Fibroblast of skin of left quadriceps (primary cell): Measurements from ENCODE around the gene KCNJ6.

ENCODE experiments used
- DNase-seq, 2 experiments: peaks; one replicate each; pipeline ENCODE4 v3.0.0-alpha.2; 2013; ENCODE audit warnings: low read depth in 2 of 2

Gene KCNJ6

DNA sequence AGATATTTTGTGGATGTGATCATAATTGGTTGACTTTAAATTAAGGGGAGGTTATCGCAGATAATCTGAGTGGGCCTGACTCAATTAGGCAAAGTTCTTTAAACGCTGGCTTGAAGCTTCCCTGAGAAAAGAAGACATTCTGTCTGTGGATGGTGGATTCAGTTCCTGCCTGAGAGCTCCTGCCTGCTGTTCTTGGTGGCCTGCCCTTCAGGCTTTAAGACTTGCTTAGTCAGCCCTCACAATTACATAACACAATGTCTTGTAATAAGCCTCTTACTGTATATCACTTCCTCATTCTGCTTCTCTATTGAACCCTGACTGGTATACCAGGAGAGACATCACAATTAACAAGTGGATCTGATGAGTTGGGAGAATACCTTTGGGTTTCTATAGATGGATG lies 50.2 kb downstream of the KCNJ6 start:
- DNase-seq, result no peak

DNA sequence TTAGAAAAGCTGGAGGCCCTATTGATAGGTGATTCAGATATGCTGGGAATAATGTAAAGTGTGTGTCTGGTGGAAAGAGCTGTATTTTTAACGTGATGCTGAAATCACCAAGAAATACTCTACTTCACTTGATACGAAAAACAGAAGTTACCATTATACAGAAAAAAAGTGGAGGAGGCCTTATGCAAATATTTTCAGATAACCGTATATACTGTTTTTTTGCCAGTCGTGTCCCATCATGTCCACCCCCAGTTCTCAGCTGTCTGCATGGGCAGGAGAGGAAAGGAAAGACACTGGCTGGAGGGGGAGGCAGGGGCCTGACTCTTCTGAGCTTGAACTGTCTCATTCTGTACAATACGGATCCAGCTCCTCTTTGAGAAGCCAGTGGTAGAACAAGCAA lies 51.1 kb downstream of the KCNJ6 start:
- no peak for DNase-seq

DNA sequence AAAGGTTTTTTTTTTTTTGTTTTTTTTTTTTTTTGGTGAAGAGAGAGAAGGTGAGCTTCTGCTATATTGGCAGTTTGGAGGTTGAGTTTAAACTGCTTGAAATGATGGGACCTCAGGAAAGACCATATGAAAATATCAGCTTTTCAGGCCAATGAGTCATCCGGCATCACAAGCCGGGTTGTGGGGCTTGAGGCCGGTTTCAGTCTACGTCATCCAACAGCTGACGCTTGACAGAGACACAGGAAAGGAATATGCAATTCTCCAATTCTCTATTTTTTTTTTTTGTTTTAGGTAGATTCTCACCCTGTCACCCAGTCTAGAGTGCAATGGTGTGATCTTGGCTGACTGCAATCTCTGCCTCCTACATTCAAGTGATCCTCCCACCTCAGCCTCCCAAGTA lies 52.4 kb downstream of the KCNJ6 start:
- DNase-seq, result no peak

DNA sequence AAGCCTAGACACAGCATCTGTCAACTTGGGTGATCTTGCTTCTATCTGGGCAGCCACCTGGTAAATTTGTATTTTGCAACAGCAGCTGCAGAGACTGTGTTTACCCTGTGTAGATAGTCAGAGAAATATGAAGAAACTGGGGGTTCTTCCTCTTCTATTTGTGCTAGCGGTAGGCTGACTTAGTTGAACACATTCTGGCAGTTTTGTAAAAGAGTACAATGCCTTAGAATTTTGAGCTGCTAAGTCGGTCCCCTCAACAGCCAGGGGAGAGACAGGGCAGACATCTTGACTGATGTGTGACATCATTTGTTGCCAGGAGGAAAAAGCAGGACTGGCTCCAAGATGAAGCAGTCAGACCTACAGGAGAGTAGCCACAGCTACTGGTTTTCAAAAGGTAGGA lies 53.7 kb downstream of the KCNJ6 start:
- no peak for DNase-seq

DNA sequence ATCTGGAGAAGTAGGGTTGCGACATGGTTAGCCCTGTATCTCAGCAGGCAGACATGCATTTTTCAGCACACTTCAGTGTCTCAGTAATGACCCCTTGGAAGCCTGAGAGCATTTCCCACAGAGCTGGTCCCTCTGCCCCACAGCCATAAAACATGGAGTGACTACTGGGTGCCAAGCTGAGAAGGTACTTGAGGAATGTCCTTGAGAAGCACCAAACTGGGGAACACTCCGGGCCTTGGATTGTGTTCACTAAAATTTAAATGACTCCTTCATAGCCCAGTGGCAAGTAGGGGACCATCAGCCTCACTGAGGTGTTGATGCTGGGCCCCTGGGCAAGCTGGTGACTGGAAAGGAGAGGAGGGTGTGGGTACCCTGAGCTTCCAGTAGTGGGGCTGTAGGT lies 54.7 kb downstream of the KCNJ6 start:
- DNase-seq, result no peak

DNA sequence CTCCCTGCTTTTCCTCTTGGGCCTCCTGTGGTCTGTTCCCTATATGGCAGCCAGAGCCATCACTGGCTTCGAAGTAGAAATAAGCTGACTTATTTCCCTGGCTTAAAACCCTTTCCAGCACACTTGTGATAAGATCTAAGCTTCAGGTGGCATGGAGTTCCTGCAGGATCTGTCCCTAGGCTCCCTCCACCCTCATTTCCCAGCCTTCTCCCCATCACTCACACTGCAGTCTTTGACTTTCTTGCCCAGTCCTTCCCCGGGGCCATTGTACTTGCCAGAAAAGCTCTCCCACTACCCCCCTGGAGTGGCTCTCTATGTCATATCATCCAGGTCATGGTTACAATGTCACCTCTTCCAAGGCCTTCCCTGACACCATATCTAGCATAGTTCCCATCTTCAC lies 55.8 kb downstream of the KCNJ6 start:
- DNase-seq, result no peak

DNA sequence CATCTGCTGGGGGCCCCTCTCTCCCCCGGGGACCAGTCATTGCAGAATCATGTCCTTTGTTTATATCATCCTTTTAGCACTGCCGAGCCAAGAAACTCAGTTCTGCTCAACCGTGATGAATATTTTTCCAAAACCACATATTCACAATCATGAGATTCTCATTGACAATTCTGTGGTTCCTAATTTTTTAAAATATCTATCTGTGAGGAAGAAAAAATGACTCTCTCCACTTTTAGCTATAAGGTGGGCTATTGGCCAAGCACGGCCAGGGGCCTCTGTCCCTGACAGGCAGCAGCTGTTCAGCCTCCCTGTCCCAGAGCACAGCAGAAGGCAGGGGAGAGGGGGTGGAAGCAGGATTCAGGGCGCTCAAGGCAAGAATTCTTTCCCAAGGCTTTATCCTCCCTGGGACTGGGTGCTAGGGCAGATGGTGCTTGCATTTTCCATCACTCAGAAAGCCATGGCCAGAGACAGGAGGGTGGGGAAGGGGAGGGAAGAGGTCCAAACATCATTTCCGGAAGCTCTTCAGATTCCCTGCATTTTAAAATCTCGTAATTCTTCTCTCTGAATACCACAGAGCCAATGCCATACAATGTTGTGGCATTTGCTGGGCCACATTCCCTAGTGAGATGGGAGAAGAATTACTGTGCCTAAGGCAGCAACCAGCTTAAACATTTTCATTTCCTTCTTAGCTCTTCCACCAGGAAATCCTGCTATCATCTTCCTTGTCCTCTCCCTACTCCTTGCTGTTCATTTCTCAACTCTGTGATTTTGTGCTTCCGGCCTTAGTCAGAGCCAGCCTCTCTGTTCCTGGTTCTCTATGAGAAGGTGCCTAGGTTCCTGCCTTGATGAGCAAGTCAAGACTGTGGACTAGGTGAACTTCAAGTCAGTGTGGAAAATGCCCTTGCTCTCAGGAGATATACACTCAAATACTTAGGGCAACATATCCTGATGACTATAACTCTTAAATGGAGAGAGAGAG lies 60.3 kb downstream of the KCNJ6 start:
- DNase-seq, result peak; percentile 62 to 69

DNA sequence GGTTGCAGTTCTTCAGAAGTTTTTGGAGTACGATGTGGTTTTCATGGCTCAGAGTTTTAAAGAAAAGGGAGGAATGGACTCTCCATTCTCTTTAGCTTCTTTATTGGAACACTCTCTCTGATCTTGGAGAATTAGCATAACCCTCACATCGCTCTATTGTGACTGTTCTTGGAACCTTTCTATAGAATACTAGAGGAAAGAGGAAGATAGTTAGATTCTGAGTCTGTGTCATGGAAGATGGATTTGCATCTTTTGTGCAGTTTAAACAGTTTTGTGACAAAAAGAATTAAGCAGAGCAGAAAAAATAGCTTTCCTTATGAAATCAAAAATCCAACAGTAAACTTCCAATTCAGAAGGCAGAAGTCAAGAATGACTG lies 61.0 kb downstream of the KCNJ6 start:
- no peak for DNase-seq

DNA sequence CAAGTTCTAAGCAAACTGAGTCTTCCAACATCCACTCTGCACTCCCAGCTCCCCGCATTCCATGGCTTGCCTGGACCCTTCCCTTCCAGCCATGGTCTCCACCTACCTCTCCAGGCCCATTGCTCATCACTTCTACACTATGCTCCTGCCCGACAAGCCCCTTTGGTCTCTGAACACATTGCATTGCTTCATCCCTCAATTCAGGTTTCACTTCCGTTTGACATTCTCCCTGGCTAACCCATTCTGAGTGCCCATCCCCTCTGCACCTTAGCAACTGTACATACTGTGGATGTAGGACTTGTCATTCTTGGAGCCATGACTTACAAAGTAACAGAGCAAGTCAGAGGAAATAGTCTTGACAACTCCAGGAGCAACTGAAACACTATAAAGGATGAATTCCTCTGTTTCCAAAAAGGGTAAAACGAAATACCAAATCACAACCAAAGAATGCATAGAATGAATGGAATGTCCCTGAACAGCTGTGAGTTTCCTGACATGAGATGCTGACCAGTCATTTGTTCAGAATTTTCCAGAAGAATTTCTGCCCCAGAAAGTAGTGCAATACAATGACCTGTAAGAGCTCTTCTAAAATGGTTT lies 66.7 kb downstream of the KCNJ6 start:
- DNase-seq, result peak; percentile 71 to 72

DNA sequence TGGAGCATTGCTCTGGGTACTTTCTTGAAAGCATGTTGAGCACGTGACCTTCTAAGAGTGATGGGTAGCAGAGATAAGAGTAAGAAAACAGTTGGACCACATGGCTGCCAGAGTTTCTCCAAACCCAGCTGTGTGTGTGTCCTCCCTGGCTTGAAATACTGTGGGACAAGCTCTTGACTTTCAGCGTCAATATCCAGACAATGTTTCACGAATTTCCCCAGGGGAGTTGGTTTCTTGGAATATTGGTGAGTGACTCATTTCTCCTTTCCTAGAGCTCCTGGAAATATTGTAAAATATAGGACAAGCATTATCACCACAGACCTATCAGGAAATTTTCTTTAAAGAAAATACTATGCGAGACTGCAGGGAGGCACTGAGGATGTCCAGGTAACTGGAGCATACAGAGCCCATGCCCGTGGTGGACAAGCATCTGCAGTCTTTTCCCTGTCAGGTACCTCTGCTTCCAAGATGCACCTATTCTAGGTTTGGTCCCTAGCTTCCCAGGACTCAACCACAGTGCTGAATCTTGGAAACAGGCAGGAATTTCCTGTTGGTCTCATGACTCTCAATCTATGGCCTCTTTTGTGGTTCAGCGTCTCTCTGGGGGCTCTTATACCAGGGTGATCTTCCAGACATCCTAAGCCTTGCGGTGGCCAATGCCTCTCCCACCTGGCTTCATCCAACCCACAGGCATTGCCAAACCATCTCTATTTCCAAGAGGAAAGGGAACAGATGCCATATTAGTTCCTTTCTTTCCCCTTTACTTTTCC lies 67.4 kb downstream of the KCNJ6 start:
- DNase-seq, result peak; percentile 64 to 71

DNA sequence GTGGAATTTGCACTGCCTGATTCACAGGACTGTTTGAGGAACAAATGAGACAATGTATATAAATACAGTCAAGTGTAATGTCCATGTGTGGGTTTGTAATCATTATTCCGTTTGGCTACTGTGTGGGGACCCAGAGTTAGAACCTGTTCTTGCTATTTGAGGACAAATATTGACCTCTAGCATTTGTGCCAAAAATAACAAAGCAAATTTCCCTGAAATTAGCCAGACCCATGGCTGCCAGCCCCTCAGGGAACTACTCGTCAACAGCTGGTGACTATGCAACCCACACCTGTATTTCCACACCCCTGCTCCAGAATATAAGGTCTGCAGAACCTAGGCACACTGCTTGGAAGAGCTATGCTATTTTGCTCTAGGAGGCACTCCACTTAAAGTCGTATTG lies 70.7 kb downstream of the KCNJ6 start:
- no peak for DNase-seq

DNA sequence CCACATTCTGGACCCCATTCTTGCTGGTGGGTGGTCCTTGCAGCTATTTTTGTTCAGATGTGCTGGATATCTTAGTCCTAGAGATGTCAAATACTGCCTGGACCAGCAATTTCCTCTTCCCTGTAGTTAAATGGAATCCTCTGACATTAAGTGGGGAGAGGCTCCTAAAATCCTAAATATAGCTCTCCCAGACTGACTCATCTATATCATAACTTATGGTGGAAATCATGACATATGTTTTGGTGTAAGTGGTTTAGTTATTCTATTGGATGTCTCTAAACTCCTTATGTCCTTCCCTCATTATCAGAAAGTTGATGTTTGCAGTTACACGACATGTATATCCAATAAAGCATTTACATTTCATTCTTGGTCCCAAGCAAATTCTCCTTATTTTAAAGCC lies 73.1 kb downstream of the KCNJ6 start:
- DNase-seq, result peak in 1 of 2 experiments; percentile 36

DNA sequence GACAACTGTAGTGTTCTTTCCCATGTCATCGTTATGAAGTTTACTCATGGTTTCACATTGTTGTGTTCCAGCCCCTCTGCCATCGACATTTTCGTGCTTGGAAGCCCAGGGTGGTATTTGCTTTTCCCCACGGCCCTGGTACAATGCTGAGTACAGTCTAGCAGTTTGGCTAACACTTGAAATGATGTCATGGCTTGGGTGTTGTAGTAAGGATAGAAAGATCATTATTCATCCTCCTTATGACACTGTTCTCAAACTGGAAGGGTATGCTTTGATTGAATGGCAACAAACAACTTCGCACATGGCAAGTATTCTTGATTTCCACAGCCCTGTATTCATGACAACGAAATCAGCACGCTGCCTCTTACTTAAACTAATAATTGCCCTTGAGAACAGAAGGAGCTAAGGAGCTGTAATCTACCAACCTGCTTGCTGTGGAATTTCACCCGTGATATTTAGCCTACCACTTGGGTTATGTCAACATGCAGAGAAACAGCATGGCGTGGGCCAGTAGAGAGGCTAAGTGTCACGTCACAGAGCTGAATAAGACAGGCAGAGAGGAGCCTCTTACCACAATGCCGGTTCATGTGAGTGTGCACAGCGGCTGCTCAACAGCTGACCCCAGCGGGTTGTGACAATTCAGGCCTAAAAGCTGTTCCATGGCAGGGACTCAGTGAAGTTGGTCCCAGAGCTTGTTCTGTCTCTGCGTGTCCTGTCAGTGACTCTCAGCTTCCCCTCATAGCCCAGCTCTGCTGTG lies 73.9 kb downstream of the KCNJ6 start:
- DNase-seq, result no peak

DNA sequence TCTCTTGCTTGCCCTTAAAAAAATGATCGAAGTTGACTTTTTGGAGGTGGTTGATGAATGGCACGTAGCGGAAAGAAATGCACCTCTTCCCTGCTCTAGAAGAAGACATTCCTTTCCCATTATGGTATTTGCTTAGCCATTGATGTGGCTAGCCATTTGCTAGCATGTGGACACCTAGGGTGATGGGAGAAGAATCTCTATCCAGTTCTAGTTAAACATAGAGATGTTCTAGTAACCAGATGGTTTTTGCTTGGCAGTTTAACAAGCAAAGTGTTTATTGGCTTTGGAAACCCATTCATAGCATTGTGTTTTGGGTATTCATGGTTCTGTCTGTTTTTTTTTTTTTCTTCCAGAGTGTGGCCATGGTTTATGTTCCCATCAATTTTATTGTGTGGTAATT lies 78.9 kb downstream of the KCNJ6 start:
- DNase-seq, result no peak

DNA sequence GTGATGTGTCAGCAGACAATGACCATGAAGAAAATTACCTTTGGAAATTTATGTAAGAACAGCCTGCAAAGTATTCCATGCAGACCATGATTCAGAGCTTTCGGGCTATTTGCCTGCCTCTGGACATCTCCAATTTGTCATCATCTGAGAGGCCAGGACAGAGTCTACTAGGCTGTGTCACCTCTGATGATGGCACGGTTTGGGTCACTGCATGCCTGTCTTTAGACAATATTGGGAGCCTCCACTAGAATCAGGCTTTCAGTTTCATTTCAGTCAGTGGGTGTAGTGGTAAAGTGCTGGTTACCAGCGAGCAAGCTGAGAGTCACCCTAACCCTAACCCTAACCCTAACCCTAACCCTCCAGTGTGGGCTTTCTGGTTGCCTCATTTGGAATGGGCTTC lies 80.8 kb downstream of the KCNJ6 start:
- DNase-seq, result no peak

DNA sequence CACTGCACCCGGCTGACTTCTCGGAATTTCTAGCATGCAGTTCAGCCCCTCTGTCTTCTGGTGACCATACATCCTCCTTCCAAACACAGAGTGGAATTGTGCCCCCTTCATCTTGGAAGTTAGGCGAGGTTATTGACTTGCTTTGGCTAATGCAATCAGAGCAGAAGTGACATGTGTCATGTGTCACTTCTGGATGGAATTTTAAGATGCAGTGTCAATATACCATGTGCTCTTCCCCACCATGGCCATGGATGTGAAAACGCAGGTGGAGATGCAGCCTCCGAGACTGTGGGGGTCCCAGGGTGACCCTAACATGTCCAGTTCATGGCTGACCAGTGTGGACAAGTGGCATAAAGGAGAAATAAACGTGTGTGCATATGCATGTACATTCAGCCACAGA lies 83.0 kb downstream of the KCNJ6 start:
- DNase-seq, result no peak

DNA sequence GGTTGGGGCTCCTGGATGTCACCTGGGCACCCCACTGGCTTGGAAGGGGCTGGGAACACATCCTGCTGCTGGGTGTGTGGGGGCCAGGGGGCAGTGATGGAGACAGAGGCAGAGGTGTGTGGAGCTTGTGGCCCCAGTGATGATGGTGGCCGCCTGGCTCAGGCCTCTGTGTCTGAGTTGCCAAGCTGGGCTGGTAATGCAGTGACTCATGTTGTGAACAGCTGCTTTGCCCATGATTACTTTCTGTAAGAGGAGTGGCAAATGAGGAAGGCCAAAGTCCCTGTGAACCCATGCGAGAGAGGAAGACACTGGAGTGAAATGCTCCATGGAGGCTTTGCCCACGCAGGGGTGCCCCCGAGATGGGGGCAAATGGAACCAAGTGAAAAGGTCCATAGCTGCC lies 86.8 kb downstream of the KCNJ6 start:
- no peak for DNase-seq

DNA sequence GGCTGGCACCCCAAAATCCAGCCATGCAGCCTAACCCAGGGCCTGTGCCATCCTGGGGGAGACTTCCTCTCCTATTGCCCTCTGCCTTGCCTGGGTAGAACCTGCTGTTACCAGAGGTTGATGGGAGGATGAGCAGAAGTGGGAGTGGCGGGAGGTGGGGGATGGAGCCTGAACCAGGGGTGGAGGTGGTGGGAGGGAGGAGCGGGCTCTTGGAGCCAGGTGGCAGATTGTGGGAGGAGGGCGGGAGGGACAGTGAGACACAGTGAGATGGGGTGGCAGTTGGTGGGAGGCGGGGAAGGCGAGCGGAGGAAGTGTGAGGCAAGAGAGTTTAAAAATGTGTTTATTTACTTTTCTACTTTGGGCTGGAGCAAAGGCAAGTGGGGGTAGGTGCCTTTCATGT lies 87.3 kb downstream of the KCNJ6 start:
- DNase-seq, result no peak

DNA sequence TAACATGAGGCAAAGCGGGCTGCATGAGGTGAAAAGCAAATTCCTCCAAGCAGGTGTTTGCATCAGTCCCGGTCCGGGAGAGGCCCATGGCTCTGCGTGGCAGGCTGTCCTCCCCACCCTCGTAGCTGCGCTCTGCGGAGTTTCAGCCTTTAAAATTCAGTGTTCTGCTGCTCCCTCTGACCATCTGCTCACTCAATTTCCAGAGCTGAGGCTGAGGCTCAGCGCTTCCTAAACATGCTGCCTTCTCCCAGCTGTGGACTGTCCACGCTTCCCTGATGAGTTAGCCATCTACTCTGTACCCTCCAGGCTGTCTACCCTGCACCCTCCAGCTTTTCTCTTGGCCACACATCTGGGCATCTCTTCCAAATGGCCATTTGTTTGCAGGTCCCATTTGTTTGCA lies 87.7 kb downstream of the KCNJ6 start:
- DNase-seq, result no peak

DNA sequence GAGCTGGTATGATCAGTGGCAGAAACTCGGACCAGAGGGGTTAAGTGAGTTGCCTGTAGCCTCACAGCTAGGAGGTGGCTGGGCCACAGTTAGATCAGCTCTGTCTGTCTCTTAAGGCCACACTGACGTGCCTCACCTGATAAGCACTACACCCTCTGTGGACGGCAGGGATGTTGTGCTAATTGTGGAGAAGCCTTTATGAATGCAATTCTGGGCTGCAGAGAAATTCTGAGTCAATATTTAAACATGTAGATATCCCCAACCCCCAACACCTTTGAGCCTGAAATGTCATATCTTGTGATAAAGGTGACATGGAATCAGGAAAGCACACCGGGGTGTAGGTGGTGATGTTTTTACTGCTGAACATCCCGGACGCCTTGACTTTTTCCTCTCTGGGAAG lies 88.3 kb downstream of the KCNJ6 start:
- DNase-seq, result no peak

DNA sequence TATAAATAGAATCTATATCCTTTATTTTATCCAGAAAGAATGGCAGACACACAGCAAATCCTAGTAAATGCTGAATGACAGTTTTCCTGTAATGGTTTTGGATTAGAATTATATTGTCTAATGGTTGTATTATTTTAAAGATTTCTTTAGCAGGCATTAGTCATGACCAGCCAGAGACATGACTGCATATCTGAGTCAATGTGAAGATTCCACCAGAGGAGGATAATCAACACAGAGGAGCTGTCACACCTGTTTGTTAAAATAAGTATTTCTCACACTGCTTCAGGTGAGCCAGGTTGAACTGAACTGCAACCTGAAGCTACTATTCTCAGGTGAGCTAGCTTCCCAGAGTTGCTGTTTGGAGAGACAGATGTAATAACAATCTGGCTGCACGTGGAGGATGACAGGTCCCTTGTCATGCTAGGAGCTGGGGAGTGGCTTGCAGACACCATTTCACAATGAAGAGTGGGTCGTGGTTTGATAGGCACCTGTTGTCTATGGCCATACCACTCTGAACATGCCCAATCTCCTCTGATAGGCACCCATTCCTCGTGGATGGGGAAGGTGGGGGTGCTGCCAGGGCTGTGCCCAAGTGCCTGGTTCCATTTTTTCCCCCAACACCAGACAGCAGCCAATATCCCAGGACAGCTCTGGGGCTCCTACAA lies 94.3 kb downstream of the KCNJ6 start:
- no peak for DNase-seq
